GM19043 (cell line): Measurements from ENCODE around the gene RPUSD4.
A peak's percentile ranks its signal among the peaks of the same experiment; 100 is the strongest.
"Not testable (repeated sequence)": the region's sequence is repeated elsewhere in the genome, so short reads cannot be mapped to it uniquely, and the experiment has no call there.

Experiments used
- ATAC-seq: cut with Tn5 transposase; IDR thresholded peaks from one replicate; pipeline ENCODE4 v1.9.1; 2021; ENCODE audit warnings: low read depth; ENCODE audit not compliant: unreplicated experiment

RPUSD4 gene, protein sequence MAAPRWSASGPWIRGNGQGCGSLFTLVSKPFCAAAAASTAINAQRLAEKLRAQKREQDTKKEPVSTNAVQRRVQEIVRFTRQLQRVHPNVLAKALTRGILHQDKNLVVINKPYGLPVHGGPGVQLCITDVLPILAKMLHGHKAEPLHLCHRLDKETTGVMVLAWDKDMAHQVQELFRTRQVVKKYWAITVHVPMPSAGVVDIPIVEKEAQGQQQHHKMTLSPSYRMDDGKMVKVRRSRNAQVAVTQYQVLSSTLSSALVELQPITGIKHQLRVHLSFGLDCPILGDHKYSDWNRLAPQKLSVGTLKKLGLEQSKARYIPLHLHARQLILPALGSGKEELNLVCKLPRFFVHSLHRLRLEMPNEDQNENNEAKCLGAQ

DNA sequence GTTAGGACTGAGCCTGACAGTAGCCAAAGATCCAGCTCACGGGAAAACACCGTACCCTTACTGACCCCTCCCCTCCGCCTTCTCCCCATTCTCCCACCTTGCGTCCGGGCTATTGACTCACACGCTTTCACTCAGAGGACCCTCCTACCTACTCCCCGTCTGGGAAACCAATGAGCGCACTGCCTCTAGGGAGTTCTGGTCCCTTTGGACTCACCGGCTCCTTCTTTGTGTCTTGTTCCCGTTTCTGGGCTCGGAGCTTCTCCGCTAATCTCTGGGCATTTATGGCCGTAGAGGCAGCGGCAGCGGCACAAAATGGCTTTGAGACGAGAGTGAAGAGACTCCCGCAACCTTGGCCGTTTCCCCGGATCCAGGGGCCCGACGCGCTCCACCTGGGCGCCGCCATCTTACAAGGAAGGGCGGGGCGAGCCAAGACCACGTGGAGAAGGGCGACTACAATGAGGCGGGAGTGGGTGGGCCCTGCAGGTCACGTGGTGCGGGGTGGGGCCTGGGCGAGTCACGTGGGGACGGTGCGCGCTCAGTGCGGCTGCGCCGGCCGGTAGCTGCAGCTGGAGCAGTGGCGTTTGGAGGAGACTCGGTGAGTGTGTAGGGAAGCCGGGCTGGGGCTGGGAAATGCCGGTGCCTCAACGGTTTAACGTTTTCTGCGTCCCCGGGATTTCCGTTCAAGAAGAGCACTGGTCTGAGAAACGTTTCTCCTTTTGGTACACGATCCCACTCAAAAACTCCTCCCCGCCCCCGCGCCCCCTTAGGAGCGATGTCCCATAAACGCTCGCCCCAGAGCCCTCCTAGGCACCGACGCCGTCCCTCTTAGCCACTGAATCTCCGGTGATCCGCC lies at the start of gene RPUSD4, which contains the start of gene FAM118B:
RPUSD4 (minus strand) TSS at position 415 of the 853 bp plus-strand sequence; CDS start at position 403, 12 bp downstream.
FAM118B (plus strand) TSS at position 547 of the 853 bp plus-strand sequence. CDS start 23,220 bp downstream, outside the sequence.
- peak; percentile 95 for ATAC-seq

DNA sequence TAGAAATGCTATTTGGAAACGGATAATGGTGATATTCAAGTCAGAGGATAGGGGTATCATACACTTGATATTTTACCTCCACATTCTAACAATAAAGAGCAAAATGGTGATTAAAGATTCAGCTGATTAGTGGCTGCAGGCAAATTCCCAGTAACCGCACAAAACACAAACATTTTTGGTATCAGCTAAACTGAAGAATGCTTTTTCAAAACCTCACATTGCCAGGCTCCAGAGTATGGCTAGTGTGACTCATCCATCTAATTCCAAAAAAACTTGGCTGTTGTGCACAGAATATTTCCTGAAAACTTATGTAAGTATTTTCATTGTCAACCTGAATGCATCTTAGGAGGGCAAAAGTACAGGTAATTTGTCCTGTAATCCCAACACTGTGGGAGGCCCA lies 46.3 kb upstream of the RPUSD4 start:
- ATAC-seq: no peak

DNA sequence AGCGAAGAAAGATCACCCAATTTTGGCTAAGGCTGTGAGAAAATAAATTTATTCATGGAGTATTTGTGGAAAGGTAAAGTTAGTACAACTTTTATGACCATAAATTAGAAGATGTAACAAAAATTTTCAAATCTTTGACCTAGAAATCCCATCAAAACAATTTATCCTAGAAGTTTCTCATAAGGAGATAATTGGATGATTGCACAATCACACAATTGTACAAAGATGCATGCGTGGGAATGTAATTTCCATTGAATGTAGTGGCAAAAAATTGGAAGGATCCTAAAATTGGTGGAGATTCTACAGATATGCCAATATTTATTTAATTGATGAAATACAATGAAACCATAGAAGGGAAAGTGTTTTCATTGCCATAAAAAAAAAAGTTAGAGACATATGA lies 45.7 kb upstream of the RPUSD4 start:
- no peak for ATAC-seq

DNA sequence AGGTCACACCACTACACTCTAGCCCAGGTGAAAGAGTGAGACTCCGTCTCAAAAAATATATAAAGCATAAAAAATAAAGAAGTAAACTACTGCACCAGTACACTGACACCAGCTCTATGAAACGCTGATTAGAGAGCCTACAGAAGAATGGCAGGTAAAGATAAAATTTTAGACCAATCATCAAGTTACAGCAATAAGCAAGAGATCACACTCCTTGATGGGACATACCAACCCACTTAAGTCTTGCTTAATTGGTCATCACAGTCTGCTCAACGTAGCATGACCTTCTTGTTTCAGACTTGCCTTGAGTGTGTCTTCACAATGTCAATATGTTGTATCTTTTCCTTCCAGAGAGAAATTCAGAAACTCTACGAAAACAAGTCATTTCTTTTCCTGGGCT lies 44.8 kb upstream of the RPUSD4 start:
- no peak for ATAC-seq

DNA sequence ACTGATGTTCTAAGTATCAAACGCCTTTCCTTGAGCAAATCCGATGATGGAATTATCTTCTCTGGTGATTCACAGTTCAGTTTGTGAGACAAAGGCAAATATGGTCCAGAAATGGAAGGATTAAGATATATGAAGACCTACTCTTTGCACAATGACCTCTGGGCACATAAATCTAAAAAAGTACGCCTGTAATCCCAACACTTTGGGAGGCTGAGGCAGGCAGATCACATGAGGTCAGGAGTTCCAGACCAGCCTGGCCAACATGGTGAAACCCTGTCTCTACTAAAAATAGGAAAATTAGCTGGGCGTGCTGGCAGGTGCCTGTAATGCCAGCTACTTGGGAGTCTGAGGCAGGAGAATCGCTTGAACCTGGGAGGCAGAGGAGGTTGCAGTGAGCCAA lies 44.1 kb upstream of the RPUSD4 start:
- ATAC-seq: not testable (repeated sequence)

DNA sequence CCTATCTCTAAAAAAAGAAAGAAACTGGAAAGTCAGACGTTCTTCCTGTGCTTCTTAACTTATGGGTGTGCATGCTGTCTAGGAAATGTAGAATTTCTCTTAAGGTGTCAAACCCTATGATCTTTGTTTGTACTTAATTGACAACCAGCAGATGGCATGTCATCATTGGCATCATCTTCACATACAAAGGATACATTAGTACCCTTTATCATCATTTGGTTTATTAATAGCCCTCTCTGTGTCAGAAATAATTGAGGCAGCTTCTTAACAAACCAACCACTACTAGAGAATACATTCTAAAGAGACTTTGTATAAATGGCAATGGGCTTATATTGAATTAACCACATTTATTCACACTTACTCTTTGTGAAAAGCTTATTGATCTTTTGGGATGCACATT lies 43.4 kb upstream of the RPUSD4 start:
- no peak for ATAC-seq

DNA sequence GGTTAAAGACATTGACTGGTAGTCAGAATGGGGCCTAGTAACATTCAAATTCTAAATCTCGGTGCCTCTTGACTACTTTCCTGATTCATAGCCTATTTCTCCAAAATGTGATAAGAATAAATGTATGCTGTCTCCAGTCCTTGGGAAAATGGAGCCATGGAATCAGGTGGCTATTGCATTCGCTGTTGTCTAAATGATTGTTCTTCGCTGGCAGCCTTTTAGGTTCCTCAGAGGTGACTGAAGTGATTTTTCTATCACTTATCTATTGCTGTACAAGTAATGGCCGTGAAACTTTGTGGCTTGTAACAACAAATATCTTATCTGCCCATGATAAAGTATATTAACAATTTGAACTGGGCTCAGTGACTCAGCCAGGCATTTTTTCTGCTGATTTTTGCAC lies 41.8 kb upstream of the RPUSD4 start:
- ATAC-seq: no peak

DNA sequence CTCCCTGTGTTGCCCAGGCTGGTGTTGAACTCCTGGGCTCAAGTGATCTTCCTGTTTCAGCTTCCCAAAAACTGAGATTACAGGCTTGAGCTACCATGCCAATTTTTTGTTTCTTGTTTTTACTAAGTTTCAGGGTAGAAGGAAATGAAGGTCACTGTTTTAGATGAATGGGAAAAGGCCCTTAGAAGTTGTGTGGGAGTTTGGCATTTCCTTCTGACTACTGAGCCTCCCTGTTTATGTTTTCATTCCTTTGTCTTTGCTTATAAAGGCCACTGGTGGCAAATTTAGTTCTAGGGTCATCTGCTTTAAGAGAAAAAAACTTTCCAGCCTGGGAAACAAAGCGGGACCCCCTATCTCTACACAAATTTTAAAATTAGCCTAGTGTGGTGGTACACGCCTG lies 35.2 kb upstream of the RPUSD4 start:
- no peak for ATAC-seq

DNA sequence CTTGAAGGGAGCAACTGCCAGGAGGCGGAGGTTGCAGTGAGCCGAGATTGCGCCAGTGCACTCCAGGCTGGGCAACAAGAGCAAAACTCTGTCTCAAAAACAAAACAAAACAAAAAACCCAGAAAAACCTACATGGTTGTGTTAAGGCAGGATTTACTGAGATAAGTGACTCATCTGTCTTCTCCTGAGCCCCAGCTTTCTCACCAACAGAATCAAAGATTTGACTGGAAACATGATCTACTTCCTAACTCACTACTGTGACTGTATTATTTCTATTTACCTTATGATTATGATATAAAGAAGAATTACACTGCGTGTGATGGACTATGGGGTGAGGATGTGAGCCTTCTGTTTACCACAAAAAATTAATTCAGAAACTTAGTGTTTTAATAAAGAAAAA lies 21.9 kb upstream of the RPUSD4 start:
- ATAC-seq: no peak

DNA sequence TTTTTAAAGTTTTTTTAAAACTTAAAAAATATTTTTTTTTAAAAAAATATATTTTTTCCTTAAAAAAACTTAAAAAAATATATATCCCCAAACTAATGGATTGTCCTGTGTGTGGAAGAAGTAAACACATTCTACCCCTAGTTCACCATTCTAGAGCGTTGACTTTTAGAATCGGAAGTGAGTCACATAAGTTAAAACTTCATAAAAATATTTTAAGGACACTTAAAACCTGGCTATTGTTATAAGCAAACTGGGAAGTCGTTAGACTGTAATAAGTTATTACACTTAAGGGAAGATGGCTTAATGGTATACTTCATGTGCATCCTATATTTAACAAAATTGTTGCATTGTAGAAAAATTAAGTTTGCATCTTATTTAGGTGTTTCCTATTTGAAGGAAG lies 21.2 kb upstream of the RPUSD4 start:
- ATAC-seq: no peak

DNA sequence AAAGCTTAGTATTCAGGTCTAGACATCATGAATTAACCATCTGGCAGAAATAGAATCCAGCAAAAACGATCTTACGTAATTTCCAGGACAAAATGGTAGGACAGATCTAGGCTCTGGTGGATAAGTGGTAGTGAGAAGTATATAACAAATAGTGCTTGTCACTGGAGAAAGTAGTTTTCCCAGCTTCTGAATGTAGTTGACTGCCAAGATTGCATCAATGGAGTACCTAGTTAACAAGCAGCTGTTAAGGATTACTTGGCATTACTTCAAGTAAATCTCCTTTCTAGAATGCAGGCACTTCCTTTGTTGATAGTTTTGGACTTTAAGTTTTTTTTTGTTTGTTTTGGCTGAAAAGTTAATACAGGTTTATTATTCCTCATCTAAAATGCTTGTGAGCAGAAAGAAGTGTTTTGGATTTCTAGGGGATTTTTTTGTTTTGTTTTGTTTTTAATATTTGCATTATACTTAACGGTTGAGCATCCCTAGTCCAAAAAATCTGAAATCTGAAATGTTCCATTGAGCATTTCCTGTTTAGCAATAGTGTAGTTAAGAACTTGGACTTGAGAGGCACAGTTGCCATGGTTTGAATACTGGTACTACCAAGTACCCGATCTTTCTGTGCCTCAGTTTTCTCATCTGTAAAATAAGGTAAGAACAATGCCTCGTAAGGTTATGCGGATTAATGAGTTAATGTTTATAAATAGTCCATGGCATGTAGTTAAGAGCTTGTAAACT lies 20.4 kb upstream of the RPUSD4 start:
- no peak for ATAC-seq

DNA sequence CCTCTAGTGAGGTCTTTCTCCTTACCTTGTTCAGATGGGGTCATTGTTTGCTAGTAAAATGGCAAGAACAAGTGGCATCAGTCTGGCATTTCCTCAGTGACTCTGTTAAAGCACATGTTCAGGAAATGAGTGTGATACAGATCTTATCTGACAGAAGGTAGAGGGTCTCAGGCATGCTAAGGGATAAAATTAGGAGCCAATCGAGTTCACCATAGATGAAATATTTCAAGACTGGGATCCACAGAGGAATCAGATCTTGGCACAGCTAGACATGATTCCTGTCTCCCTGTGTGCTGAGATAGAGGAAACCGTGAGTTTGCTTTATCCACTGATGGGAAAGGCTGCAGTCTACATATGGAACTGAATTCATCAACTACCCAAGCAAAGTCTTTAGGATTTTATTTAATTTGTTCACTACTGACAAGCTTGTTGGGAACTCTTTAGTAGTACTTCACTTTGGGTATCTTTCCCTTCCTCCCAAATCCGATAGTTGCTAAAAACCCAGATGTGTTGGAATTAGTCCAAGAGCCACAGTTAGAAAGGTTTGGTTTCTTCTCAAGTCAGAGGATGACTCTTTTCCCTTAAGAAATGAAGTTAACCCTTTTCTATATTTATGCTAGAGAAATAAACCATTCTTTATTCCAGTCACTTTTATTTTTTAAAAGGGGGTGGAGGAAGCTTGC lies 18.5 kb upstream of the RPUSD4 start:
- ATAC-seq: no peak

DNA sequence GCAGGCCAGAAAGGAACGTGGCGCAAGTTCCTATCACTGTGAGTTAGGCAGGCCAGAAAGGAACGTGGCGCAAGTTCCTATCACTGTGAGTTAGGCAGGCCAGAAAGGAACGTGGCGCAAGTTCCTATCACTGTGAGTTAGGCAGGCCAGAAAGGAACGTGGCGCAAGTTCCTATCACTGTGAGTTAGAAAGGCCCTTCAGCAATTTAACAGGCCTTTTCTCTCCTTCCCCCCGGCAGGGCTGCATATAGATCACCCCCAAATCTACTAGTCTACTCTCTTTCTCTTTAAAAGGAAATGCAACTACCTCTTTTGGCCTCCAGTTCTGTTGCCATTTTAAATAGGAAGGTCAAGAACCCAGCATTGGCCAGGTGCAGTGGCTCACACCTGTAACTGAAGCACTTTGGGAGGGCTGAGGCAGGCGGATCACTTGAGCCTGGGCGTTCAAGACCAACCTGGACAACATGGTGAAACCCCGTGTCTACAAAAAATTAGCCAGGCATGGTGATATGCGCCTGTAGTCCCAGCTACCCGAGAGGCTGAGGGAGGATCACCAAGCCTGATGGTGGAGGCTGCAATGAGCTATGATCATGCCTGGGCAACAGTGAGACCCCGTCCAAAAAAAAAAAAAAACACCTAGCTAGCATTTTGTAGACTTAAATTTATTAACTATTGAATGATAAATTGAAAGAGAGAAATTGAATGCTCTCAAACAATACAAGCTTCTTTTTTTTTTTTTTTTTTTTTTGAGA lies 15.1 kb upstream of the RPUSD4 start:
- no peak for ATAC-seq

DNA sequence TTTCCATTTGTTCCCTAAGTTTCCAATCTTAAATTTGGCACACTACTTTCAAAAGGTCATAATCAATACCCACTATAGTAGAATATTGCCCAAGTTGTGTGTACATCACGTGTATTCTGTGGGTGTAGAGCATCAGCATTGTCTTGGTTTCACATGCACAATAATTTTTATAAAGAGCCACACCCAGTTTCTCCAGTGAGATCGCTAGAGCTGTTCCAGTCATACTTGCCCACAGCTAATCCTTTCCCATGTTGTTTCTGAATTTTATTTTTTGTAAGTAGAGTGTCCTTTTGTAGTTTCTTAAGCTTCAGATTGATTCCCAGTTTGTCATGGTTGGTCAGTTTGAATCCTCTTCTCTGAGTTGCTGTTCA lies 13.8 kb upstream of the RPUSD4 start:
- ATAC-seq: no peak

DNA sequence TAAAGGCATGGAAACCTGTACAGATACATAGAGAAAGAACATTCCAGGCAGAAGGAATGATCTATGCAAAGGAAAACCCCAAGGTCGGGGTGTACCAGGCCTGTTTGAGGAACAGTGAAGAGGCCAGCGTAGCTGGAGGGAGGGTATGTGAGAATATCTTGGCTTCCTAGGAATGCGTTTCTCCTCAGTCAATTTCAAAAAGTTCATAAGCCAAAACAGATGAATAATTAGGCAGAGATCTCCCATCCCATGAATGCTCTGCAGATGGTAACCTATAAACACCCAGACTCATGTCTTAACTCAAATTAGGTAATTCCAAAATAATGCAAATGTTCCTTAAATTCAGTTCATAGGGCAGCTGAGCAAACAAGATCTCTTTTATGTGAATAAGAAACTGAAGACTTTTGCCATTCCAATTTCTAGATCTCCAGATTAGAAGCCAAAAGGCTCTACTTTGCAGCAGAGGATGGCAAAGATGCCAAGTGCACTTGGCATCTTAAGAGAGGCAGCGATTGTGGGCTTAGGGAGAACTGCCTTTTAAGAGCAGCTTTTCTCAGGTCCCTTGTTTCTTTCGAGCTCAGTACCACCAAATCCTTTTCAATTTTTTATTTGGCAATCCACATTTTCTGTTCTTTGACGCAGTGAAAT lies 13.3 kb upstream of the RPUSD4 start:
- ATAC-seq: no peak

DNA sequence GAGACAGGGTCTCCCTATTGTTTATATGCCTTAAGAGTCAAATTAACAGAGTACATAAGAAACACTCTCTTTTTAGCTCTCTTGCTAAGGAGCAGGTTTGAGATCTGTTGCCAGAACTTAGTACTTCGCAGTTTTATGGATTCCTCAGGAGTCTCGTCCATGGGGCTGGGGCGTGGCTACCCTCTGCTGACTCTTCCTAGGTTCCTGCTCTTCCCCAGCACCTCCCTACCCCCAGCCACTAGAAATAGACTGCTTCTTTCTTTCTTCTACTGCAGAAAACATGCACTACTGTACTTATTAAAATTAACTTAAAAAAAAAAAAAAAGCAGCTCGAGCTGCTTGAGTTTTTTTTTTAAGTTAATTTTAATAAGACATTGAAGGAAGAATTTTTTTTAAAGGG lies 8.1 kb upstream of the RPUSD4 start:
- no peak for ATAC-seq

DNA sequence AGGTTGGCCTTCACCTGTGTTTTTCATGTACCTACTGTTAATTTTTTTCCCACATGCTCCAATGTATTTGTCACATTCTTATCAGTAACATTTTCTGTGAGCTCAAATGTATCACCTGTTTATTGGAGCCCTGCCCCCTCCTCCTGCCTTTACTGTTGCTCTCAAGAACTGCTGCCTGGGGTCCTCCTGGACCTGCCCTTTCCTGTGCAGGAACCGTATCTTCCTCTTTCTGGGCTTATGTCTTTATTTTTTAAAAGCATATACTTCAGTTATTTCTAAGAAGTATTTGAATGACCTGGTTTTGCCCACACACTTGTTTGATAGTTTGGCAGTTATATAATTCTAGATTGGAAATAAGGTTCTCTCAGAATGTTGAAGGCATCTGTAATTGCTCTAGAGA lies 6.0 kb upstream of the RPUSD4 start:
- ATAC-seq: no peak

DNA sequence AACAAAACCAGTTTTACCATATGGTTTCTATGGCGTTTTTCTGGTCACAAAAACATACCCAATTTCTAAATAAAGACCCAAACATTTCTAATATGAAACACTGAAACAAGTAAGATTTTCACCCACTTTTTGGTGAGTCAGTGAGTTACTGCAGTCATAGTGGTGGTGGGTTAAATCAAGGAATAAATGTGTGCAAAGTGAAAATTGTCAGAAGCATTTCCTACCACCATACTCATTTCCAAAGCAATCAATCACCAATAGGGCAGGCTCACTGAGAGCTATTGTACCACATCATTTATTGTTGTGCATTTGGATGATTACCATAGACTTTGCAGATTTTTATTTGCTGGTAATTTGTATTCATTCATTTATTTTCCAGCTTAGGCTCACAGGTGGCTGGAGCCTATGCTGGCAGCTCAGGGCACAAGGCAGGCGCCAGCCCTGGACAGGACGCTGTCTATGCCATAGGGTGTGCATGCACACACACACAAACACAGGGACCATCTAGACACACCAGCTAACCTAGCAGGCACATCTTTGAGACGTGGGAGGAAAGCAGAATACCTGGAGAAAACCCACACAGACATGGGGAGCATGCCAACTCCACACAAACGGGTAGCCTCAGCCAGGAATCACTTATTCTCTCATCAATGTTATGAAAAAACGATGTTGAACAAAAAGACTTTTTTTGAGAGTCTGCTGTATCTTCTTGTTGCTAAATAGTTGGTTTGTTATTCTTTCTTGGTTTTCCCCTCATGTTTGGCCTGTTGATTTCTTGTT lies 5.3 kb upstream of the RPUSD4 start:
- ATAC-seq: no peak

DNA sequence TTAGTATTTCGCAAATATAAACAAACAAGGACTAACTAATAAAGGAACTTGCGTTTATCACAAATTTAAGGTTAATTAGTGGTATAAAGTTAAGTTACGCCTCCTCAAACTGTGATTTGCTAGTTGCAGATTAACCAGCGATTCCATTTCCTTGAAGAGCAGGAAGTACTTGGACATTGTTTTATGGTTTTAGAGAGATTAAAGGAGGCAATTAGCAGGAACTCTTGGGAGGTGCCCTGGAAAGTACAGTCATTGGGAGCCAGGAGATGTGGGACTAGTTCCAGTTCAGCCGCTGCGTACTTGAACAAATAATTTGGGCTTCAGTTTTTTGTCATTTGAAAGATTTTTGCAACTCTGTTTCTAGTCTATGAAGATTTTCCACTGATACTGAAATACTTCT lies 3.4 kb upstream of the RPUSD4 start:
- ATAC-seq: no peak
